B cell (primary cell): ENCODE data around the gene SGPP2.

Experiments
- CTCF ChIP-seq: fragments of 200-600 bp; IDR thresholded peaks from one replicate; pipeline ENCODE4 v1.8.0; 2022; ENCODE audit warnings: antibody characterized with exemption, mild to moderate bottlenecking
- EZH2 ChIP-seq: IDR thresholded peaks from 2 replicates; pipeline ENCODE4 v1.6.1; 2012; ENCODE audit warnings: borderline replicate concordance, low read depth, mild to moderate bottlenecking, moderate library complexity, low read length; ENCODE audit not compliant: insufficient read depth, poor library complexity, severe bottlenecking

- no peak for TF ChIP-seq CTCF
- no peak for TF ChIP-seq EZH2
These were observed 180.6 kb downstream of the SGPP2 start for GRCh38 chr2:222604749-222605515.
